Measurements from ENCODE around the gene TANGO6. TPM values are rescaled to one million over a fixed set of nuclear protein-coding genes. Genes with fewer than 3 reads are reported as not detected.

TANGO6 gene
- total RNA-seq, 2 donors from 2014 or later, result 9.6 to 22.7 TPM

GRCh38 chr16:68873635-68874471 lies 30.5 kb downstream of the TANGO6 start:
- ATAC-seq (no peak), DNase-seq (no peak)
- no peaks in the 10 kb centered on the region for H3K9me3 ChIP-seq
- no peak overlapping the region for H3K4me3 ChIP-seq
- no peak overlapping the region for H3K27ac ChIP-seq
- 80 to 88% methylated on average over 7 of the region's 7 CpGs for WGBS, 2 donors
- no peak for TF ChIP-seq POLR2A (IDR thresholded peaks at IDR 0.05)
- peaks cover 0 to 2% of the 10 kb centered on the region in 2 donors for H3K36me3 ChIP-seq (replicated peaks in 1 of 2; ENCODE audit: insufficient read depth in 1 of 2, low read depth in 2 of 2)
- no peaks in the 10 kb centered on the region for H3K4me1 ChIP-seq
- intact Hi-C loops (cut with DNase I), result no loop called here
- no peaks in the 10 kb centered on the region for H3K27me3 ChIP-seq

- peaks cover 0 to 2% of the 10 kb centered on the region in 2 donors for H3K36me3 ChIP-seq (replicated peaks in 1 of 2; ENCODE audit: insufficient read depth in 1 of 2, low read depth in 2 of 2)
- H3K4me1 ChIP-seq, result no peaks in the 10 kb centered on the region
- H3K4me3 ChIP-seq, result no peak overlapping the region
- intact Hi-C loops (cut with DNase I), result no loop called here
- TF ChIP-seq POLR2A (IDR thresholded peaks at IDR 0.05) (no peak), CTCF (IDR thresholded peaks at IDR 0.05) (no peak)
- H3K9me3 ChIP-seq, result no peaks in the 10 kb centered on the region
- H3K27me3 ChIP-seq, result no peaks in the 10 kb centered on the region
- 89 to 98% methylated on average over 2 to 4 of the region's 4 CpGs for WGBS, 2 donors
- DNase-seq, result no peak
- no peak for ATAC-seq
- H3K27ac ChIP-seq, result no peak overlapping the region
Measured at GRCh38 chr16:68875871-68876270, 32.5 kb downstream of the TANGO6 start.

DNA sequence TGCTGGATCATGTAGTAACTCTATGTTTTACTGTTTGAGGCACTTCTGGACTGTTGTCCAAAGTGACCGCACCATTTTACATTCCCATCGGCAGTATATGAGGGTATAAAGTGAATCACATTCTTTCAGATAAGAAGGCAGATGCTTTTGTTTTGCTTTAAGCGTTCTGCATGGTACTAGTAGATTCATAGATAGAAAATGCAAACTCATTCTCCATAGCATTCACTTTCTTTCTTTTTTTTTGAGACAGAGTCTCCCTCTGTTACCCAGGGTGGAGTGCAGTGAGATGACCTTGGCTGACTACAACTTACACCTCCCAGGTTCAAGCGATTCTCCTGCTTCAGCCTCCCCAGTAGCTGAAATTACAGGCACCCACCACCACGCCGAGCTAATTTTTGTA lies 40.4 kb downstream of the TANGO6 start:
- H3K9me3 ChIP-seq, result no peaks in the 10 kb centered on the region
- intact Hi-C loops (cut with DNase I), result no loop called here
- TF ChIP-seq CTCF (IDR thresholded peaks at IDR 0.05) (no peak), POLR2A (IDR thresholded peaks at IDR 0.05) (no peak)
- WGBS, 2 donors, result 90 to 97% methylated on average over 6 of the region's 6 CpGs
- H3K27me3 ChIP-seq, result no peaks in the 10 kb centered on the region
- DNase-seq, result no peak
- ATAC-seq, result no peak
- H3K4me3 ChIP-seq, result no peak overlapping the region
- no peaks in the 10 kb centered on the region for H3K4me1 ChIP-seq
- peaks cover 0 to 1% of the 10 kb centered on the region in 2 donors for H3K36me3 ChIP-seq (replicated peaks in 1 of 2; ENCODE audit: insufficient read depth in 1 of 2, low read depth in 2 of 2)
- no peak overlapping the region for H3K27ac ChIP-seq

DNA sequence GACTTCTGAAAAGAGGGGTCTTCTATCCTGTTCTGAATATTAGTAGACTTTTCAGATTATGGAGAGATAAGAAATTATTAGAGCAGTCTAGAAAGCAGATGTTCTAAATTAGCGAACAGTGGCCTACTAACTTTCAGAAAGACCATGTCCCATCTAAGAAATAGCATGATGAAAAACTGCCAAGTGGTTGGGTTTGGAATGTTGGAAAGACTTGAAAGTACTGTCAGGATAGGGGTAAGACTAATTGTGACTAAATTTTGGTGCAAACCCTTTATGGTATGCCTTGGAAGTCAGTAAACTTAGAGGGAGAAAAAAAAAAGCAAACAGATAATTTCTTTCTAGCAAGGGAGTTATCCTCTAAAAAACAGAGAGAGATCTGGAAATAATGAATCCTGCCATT lies 41.1 kb downstream of the TANGO6 start:
- H3K36me3 ChIP-seq (replicated peaks in 1 of 2; ENCODE audit: insufficient read depth in 1 of 2, low read depth in 2 of 2), result peaks cover 0 to 1% of the 10 kb centered on the region in 2 donors
- H3K9me3 ChIP-seq, result no peaks in the 10 kb centered on the region
- H3K27ac ChIP-seq, result peak overlapping the region in 1 of 4 donors; percentile 21
- no peaks in the 10 kb centered on the region for H3K27me3 ChIP-seq
- TF ChIP-seq POLR2A (IDR thresholded peaks at IDR 0.05), result no peak
- TF ChIP-seq CTCF (IDR thresholded peaks at IDR 0.05), result no peak
- no peak for ATAC-seq
- no peak overlapping the region for H3K4me3 ChIP-seq
- intact Hi-C loops (cut with DNase I), result no loop called here
- DNase-seq, result no peak
- 78 to 84% methylated on average over 1 of the region's 1 CpG for WGBS, 2 donors
- H3K4me1 ChIP-seq, result no peaks in the 10 kb centered on the region

GRCh38 chr16:68884861-68885720 lies 41.8 kb downstream of the TANGO6 start:
- WGBS, 2 donors, result 53 to 68% methylated on average over 7 of the region's 7 CpGs
- no peaks in the 10 kb centered on the region for H3K27me3 ChIP-seq
- H3K4me1 ChIP-seq, result no peaks in the 10 kb centered on the region
- peak overlapping the region in 1 of 4 donors; percentile 21 for H3K27ac ChIP-seq
- intact Hi-C loops (cut with DNase I), result no loop called here
- no peak for TF ChIP-seq POLR2A (IDR thresholded peaks at IDR 0.05)
- TF ChIP-seq CTCF (IDR thresholded peaks at IDR 0.05), result no peak
- ATAC-seq, result no peak
- no peak for DNase-seq
- no peak overlapping the region for H3K4me3 ChIP-seq
- peaks cover 0 to 1% of the 10 kb centered on the region in 2 donors for H3K36me3 ChIP-seq (replicated peaks in 1 of 2; ENCODE audit: insufficient read depth in 1 of 2, low read depth in 2 of 2)
- H3K9me3 ChIP-seq, result no peaks in the 10 kb centered on the region

Data from body of pancreas (tissue), 4 donors.